NCI-H2171 (cell line): ENCODE data around the gene RPS24.
"Not testable (repeated sequence)": the region's sequence is repeated elsewhere in the genome, so short reads cannot be mapped to it uniquely, and the experiment has no call there.

ENCODE experiments used
- DNase-seq: peaks from one replicate; lab custom pipeline; 2025; lab: John Stamatoyannopoulos, UW

RPS24 gene

DNA sequence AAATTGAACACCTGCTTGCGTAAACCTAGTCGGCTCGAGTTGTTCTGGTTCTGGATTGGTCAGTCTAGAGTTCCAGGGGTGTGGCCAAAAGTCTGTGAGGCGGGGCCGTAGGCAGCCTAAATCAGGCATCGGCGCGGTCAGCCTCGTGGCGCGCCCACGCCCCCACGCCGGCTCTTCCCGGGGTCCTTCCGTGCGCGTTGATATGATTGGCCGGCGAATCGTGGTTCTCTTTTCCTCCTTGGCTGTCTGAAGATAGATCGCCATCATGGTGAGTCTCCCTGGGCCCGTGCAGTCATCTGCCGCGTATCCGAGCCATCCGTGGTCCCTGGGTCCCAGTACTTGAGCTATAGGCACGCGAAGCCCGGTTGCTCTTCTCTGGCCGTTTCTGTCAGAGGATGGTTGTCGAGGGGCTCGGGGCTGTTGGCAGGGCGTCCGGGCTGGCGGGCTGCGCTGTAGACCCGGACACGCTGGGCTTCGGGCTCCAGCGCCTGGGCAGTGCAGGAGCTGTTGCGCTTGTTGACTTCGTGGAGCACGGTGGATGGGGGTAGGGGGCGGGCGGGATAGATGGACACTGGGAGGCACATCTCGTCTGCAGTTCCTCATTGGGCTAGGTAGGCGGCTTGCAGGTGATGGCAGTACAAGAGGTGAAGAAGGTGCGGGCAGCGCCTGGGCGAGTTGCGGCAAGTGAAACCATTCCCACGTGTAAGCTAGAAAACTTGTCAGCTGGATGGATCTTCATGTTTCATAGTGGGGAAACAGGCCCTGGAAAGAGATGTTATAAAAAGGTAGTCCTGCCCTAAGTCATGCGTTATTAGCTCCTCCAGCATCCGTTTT lies at the start of gene RPS24:
RPS24 (plus strand) TSS at position 227 of the 834 bp plus-strand sequence; CDS start at position 266, 39 bp downstream.
- peak; percentile 91 for DNase-seq

DNA sequence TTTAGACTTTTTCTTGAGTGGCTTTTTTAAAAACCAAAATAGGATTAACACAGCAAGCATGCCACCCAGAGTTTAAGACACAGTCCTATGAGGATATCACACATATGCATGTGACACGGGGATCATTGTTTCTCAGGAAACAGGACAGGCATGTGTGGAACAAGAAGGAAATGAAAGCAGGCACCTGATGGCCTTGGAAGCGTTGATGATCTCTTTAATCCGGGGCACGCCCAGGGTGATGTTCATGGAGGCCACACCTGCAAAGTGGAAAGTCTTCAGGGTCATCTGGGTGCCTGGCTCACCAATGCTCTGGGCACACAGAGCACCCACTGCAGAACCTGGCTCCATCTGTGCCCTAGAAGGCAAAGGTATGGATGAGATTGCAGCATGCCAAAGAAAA lies 48.7 kb upstream of the RPS24 start:
- no peak for DNase-seq

DNA sequence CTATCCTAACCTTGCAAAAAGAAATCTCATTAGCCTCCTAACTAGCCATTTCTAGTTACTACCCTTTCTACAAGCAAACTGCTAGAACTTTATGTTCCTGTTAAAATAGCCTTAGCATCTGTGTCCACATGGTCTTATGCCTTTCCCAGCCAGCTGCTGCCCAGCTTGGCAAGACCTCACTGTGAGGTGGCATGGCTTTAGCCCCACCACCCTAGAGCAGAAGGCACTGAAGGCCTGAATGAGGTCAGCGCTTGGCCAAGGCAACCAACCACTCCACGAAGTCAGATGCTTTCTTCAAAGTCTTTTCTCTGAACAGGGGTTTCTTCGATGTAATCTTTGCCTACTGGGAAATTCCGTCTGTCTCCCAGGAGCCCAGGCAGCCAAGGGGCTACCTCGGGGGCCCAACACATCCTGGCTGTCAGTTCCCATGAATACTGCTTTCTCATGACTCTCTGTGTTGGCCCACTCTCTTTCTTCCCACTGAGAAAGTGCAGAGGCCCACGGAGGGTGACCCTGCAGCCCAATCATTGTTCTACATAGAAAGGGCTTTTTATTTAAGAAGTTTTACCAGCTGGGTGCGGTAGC lies 45.9 kb upstream of the RPS24 start:
- no peak for DNase-seq

DNA sequence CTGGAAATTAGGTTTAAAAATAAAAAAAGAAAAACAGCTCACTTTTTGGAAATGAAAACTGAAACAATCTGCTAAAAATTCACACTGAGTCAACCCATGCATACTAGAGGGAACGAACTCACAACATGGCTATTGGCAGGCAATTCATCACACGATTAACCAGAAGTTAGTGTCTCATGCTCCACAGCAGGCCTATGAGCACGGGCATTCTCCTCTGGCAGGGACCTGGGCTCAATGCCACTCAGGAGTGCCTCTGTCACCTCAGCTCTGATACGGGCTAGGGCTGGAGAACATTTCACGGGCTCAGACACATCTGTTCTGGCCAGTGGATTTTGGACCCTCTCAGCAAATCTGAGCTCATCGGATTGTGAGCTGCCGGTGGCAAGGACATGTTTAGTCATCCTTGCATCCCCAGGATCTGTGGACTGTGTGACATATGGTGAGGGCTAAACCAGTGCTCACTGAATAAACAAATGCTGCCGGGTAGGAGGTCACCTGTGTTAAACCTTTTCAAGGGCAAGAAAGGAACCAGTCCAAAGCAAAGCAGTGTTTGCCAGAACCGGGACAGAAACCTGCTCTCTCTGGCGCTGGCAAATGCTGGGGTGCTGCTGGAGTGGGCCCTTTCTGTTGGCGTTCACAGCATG lies 44.5 kb upstream of the RPS24 start:
- DNase-seq: no peak

DNA sequence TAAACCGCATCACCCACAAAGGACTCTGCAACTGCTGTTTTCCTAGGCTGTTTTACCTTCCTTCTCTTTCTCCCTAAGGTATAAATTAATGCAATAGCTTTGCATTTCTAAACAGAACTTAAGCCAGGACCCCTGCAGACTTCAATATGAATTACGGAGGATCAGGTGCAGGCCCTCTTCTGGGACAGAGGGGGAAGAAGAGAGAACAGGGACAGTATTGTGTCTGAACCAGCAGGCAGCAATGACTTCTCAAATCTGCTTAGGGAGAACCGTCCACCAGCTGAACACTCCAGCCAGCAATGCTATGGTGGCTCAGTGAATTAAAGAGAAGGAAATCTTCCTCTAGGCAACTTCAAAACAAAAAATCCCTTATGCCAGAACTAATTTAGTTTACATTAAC lies 40.0 kb upstream of the RPS24 start:
- no peak for DNase-seq

DNA sequence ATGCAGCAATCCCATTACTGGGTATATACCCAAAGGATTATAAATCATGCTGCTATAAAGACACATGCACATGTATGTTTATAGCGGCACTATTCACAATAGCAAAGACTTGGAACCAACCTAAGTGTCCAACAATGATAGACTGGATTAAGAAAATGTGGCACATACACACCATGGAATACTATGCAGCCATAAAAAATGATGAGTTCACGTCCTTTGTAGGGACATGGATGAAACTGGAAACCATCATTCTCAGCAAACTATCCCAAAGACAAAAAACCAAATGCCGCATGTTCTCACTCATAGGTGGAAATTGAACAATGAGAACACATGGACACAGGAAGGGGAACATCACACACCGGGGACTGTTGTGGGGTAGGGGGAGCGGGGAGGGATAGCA lies 34.9 kb upstream of the RPS24 start:
- DNase-seq: not testable (repeated sequence)

DNA sequence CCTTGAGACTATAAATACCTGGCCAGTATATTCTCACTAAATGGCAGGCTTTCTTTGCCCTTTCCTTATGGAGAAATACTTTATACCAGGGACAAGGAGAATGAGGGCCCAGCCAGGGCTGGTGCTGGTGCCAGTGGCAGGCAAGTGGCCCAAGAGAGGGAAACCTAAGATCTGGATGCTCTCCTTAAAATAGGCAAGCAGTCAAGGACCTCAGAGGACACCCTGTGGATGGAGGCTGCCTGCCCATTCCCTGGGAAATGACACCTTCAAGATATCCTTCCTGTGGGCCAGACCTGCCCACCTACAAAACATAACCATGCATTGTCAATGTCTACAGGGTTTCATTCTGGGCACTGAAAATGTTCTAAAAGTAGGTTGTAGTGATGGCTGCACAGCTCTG lies 33.5 kb upstream of the RPS24 start:
- DNase-seq: no peak

DNA sequence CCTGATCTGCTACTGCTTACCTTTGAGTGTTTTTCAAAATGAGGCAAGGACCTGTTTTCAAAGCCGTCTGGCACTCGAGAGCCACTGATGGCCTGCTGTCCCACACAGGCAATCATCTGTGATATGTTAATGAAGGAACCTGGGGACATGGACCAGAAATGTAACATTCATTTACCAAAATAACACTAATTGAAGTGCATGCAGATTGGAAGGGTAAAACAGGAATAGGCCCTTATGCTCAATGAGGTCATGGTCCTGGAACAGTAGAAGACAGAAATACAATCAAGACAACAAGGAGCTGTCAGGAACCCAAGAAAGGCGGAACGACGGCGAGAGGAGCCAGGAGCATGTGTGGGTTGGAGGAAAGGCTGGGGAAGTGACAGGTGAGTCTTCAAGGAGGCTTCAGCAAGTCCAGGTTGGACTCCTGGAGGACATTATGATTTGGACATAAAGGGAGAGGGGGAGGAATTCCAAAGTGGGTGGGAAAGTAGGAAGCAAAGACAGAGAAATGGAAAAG lies 32.6 kb upstream of the RPS24 start:
- DNase-seq: no peak

DNA sequence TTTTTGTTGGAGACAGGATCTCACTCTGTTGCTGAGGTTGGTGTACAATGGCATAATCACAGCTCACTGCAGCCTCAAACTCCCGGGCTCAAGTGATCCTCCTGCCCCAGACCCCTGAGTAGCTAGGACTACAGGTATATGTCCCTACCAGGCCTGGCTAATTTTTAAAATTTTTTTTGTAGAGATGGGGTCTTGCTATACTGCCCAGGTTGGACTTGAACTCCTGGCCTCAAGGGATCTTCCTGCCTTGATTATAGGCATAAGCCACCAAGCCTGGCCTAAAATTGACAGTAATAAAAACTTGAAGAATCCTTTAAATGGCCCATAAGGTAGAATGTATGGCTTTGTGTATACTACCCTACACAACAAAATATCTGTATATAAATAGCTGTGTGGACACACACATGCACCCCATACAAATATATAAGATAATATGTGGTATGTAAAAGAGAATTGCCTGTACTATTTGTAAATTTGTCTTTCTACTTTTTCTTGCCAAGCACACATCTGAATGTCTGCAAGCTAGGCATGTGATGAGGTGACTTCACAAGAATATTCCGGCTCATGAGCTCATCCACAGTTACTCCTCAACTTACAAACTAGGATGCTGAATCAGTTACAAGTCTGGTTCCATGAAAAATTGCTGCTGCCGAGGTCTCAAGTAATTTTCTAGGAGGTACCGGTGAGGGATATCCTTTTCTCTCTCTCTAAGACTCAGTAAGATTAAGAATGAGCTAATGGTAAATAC lies 30.9 kb upstream of the RPS24 start:
- no peak for DNase-seq

DNA sequence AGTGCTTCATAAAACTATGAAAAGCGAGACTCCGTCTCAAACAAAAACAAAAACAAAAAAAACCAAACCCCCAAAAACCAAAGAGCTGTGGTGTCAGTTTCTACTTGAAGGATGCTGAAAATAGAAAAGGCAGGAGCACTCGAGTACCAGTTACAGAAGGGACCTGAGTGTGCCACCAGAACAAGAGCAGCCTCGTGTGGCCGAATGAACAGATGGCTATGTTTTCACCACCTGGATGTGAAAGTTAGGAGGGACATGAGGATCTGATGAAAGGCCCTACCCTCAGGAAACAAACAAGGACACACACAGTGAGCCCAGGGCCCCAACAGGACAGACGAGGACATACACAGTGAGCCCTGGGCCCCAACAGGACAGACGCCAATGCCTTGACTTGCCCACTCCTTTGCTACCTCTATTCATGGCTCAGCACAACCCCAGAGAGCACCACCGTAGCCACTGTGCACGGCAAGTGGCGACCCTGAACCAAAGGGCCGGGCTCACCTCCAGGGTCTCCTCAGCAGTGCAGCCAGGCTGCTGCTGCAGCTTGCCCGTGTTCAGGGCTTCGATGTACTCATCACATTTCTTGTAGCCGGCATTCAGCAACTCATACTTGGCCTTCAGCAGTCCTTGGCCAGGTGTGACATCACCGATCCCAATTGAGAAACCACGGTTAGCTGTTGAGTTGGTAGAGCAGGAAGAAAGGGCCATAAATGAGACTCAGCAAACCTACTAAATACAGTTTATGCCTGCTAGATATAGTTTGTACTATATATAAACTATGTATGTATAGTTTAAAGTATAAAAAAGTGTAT lies 29.2 kb upstream of the RPS24 start:
- peak; percentile 18 for DNase-seq

DNA sequence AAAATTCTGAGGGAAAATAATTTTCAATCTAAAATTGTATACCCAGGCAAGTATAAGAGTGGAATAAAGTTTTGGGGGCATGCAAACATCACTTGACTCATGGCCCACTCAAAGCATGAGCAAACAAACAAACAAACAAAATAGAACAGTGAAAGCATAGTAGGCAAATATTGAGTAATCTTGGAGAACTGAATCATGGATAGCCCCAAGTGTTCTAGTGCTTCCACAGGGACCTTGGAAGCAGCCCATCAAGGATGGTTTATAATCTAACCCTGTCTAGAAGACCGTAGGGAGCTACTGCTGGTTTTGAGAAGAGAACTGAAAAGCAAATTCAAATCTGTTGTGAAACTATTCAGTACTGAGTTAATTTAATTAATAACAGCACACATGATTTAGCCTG lies 26.5 kb upstream of the RPS24 start:
- no peak for DNase-seq

DNA sequence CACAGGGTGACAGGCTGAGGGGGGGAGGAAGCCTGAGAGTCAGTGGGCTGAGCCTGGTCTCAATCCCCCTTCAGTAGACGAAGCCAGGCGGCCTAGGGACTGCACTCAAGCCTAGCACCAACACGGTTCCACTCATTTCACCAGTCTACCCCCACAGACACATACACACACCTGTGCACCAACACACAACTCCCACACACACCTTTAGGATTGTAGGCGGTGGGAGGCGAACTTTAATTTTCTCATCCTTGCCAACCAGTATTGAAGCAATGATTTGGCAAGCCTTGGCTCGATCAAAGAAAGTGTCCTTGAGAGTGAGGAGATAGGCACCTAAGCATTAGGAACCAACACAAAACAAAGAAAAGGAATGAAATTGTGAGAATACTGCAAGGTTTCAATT lies 24.0 kb upstream of the RPS24 start:
- no peak for DNase-seq

DNA sequence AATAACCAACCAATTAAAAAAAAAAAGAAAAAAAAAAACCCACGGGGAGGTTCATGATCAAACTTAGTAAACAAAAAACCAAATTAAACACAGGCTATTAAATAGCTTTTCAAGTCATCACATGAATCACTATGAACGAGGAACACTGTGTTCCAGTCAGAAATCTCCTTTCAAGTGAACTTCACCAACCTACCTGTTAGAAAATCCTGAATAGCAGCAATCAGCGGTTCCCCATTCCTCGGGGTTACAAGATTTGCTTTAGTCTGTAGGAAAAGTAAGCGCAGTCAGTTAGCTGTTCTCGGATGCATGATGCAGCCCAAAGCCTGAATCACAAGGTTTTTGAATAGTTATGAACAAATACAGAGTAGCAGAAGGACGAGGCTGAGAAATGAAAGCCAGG lies 23.4 kb upstream of the RPS24 start:
- no peak for DNase-seq

DNA sequence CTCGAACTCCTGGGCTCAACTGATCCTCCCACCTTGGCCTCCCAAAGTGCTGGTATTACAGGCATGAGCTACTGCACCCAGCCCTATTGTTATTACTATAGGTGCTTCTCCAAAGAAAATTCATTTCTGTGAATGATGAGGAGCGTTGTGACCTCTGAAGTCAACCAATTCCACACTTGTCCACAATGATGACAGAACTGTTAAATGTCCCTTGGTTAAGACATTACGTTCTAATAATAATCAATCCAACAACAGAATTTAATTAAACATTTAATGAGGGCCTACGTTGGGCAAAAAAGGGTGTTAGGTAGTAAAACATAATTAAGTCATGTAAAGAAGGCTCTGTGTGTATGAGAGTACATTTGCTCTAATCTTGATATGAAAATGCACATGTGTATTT lies 22.6 kb upstream of the RPS24 start:
- no peak for DNase-seq

DNA sequence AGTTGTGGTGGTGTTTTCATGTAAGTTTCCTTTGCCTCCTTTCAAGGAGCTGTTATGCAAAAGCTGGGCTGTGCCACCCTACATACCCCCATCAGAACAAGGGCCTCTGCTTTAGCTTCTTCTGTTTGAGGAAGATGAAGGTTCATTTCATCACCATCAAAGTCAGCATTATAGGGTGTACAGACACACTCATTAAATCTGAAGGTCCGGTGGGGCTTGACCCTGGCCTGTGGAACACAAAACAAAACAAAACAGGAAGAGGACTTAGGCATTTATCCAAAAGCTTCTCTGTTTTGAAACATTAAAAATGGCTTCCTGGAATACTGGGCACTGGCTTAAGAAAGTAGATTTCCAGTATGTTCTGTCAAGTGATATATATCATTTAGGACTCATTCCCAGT lies 20.1 kb upstream of the RPS24 start:
- DNase-seq: no peak

DNA sequence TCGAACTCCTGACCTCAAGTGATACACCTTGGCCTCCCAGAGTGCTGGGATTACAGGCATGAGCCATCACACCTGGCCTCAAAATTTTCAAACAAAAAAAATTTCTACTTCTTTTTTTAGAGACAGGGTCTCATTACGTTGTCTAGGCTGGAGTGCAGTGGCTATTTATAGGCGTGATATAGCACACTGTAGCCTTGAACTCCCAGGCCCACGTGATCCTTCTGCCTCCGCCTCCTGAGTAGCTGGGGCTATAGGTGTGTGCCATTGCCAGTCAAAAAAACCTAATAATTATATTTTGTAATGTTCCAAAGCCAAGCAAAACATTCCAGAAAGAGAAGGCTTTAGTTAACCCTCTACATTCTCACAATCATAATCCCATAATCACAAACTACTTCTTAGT lies 18.1 kb upstream of the RPS24 start:
- DNase-seq: no peak

DNA sequence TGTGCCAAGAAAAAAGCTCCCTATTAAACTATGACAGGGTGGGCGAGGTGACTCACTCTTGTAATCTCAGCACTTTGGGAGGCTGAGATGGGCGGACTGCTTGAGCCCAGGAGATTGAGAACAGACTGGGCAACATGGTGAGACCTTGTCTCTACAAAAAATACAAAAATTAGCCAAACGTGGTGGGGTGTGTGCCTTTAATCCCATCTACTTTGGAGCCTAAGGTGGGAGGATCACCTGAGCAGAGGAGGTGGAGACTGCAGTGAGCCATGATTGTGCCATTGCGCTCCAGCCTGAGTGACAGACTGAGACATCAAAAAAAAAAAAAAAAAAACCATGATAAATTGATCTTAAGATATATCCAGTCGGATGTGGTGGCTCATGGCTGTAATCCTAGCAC lies 15.8 kb upstream of the RPS24 start:
- no peak for DNase-seq

DNA sequence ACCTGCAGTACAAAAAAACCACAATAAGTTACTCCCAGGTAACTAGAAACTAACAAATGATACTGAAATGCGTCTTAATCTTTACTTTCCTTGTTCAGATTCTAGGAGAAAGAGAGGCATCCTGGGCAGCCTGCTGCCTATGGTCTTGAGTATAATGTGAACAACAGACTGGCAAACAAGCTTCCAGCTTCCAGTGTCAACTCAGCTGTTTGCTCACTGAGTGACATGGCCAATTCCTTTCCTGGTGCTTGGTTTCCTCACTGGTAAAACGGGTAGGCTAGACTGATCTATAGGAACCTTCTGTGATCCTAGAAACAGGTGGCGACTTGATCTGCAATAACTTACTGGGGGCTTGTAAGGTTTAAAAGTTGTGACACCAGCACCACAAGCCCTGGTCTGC lies 14.4 kb upstream of the RPS24 start:
- no peak for DNase-seq

DNA sequence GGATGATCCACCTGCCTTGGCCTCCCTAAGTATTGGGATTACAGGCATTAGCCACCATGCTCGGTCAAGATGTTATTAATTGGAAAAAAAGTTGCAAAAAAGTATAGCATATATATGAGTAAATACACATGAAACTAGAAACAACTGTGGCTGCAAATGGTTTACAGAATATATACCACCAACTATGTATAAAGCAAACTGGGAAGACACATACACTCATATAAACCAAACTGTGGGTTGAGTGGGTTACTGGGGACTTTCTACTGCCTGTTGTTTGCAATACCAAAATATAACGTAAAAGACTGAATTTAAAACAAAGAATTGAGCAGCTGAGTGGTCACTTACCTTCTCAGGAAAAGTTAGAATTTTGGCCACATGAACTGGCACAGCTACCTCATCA lies 12.5 kb upstream of the RPS24 start:
- no peak for DNase-seq

DNA sequence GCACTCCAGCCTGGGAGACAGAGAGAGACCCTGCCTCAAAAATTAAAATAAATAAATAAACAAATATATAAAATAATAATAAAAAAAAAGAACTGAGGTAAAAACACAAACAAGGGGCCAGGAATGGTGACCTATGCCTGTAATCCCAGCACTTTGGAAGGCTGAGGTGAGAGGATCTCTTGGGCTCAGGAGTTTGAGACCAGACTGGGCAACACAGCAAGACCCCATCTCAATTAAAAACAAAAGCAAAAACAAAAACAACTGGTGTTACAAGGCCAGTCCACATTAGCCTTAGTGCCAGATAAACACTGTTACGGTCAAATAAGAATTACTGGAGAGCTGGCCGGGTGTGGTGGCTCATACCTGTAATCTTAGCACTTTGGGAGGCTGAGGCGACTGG lies 9.9 kb upstream of the RPS24 start:
- no peak for DNase-seq

DNA sequence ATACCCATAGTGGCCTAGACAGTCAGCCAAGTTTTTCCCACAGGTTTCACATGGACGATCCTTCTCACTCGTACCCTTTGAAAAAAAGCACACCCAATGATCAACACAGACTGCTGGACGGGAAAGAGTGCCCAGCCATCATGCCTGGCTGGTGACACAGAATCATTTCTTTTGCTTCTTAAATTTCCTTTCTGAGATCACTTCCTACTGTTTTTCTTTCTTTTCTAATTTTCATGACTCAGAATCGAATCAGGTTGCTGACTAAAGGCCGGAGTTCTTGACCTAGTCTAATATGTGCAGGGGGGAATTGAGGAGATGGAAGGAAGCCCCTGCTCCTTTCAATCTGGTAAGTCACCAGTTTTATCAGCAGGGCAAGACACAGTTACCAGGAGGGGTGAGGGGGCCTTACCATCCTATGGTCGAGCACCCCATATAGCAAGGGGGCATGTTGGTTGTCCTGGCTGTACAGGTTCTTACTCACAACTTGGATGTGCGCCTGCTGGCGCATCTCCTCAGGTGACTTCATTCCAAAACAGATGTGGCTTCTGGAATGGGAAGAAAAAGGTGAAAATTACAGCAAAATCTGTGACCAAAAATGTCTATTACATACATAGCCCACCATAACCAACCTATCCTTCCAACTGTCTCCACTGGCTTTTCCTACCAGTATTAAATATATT lies 7.8 kb upstream of the RPS24 start:
- no peak for DNase-seq
